Measurements from ENCODE around the gene ENTPD5.
"Not testable (repeated sequence)": the region's sequence is repeated elsewhere in the genome, so short reads cannot be mapped to it uniquely, and the experiment has no call there.

Gene ENTPD5

DNA sequence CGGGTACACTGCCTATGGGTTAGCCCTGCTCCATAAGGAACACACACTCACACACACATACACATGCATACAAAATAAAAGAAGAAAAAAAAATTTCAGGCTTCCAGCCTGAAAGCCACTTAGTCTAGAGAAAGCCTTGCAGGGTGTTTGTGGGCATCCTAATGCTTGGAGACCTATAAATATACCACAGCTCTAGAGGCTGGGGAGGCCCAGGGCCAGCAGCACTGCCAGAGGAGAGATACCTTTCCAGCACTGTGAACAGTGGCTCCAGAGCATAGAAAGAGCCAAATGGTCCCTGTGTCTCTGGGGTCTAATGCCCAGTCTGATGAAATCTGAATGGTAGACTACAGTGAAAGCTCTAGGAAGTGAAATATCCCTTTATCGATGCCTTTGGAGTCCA is 82.1 kb downstream of the ENTPD5 start:
- FAIRE-seq: no peak

DNA sequence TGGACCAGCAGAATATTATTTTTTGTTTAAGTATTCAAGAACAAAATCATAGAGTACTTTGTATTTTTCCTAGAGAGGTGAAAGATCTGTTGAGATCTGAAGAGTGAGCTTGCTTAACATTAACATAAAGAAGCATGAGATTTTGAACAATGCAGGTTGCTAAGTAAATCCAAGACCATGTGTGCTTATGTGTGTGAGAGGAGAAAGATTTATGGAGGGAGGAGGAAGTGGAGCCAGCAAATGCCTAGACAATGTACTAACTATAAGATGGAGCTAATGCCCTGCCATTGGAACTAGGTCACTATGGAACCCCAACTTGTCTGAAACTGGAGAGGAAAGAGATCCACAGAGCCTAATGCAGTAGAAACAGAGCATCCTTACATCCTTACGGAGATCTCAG is 82.5 kb downstream of the ENTPD5 start:
- no peak for FAIRE-seq

DNA sequence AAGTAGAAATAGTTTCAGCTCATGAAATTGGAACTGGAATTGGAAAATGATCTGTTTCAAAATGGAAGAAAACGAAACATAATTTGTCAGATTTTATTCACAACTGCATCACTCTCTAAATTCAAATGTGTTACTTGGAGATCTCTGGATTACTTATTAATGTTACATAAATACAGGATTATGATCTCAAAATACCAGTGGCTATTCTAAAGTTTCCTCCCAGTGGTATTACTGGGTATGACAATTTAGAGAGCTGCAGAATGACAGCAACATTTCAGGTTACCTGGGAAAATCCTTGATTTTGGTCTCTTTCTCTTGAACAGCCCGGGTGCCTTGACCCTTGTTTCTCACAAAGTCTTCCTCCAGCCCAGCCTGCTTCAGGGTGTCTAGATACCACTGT is 83.4 kb downstream of the ENTPD5 start:
- FAIRE-seq: peak; percentile 63

DNA sequence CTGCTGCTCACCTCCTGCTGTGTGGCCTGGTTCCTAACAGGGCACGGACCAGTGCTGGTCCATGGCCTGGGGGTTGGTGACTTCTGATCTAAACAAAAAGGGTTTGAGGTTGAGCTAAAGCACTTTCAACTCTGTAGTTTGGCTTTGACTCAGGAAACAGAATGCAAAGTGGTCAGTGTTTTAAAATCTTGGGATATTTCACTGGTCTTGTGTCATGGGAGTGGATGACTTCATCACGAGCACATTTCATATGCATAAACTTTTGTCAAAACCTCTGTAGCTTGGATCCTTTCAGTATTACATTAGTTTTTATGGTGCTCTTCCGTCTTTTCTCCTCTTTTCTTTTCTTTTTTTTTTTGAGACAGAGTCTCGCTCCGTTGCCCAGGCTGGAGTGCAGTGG is 94.8 kb downstream of the ENTPD5 start:
- no peak for FAIRE-seq

DNA sequence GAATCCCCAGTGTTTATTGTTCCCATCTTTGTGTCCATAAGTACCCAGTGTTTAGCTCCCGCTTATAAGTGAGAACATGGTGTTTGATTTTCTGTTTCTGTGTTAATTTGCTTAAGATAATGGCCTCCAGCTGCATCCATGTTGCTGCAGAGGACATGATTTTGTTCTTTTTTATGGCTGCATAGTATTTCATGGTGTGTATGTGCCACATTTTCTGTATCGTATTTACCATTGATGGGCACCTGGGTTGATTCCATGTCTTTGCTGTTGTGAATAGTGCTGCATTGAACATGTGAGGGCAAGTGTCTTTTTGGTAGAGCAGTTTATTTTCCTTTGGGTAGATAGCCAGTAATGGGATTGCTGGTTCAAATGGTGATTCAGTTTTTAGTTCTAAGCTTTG is 99.6 kb downstream of the ENTPD5 start:
- not testable (repeated sequence) for FAIRE-seq

DNA sequence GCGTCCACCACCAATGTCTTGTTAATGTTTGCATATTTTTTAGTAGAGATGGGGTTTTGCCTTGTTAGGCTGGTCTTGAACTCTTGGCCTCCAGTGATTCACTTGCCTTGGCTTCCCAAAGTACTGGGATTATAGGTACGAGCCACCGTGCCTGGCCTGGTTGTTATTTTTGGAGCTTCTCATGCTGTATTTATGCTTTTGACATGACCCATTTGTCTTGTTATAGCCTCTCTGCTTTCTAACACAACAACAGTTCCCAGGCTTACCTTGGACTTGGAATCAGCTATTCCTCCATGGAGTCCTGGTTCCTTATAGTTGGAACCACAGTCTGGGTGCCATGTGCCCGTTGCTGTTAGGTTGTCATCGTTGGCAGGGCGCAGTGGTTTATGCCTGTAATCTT is 102.8 kb downstream of the ENTPD5 start:
- no peak for FAIRE-seq

DNA sequence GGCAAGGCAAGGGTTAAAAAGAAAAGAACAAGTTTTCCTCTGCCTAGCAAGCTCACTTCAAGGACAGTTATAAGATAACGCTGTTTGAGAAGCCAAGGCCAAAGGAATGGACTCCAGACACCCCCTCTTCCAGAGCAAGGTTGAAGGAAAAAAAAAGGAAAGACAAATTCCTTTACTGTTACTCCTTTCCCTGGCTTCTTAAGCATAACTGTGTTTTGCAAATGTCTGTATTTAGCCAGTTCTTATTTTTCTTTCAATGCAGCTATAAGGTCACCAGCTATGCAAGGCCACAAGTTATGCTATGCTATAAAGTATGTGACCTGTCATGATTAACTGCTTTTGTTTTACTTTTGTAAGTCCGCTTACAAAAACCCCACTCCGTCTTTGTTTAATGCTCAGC is 105.8 kb downstream of the ENTPD5 start:
- no peak for FAIRE-seq

DNA sequence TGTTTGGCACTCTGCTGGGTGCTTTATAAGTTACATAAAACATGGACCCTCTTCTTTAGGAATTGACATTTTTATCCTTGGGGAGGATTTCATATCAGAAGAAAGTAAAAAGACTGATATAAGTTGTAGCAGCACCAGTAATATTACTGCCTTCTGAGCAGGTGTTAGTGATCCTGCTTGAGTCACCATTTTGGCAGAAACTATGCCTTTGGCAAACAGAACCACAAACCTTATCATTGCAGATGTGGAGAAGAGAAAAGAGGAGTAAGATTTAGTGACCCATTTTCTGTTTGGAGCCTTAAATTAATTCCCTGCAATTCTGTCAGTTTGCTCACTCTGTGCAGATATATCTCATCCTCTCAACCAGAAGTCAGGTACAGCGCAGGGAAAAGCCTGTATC is 109.4 kb downstream of the ENTPD5 start:
- FAIRE-seq: no peak
